K562 (cell line): ENCODE measurements around the gene TARBP1. TPM values are rescaled to one million over a fixed set of nuclear protein-coding genes. Genes with fewer than 3 reads are reported as not detected.

Experiments used
- ATF7 ChIP-seq: fragments of 450-650 bp; IDR thresholded peaks from 2 replicates; pipeline ENCODE4 v1.7.1; 2014; ENCODE audit warnings: mild to moderate bottlenecking, moderate library complexity
- BRCA1 ChIP-seq, 2 experiments: fragments of 450-650 bp in 1 of 2; sonication (generic) in 1 of 2; formaldehyde crosslinking in 1 of 2; IDR thresholded peaks; 2 replicates each; pipeline versions ENCODE4 v1.5.0 to v1.6.1; 2017 to 2020; ENCODE audit warnings: mild to moderate bottlenecking in 1 of 2, missing genetic modification reagents in 1 of 2
- CHD2 ChIP-seq: IDR thresholded peaks from 2 replicates; pipeline ENCODE4 v1.6.1; 2011; ENCODE audit warnings: low read depth, low read length
- FOXK1 ChIP-seq: sonication (generic); formaldehyde crosslinking; IDR thresholded peaks from 2 replicates; pipeline ENCODE4 v1.8.0; 2022; ENCODE audit warnings: missing genetic modification reagents, mild to moderate bottlenecking, borderline replicate concordance
- GABPA ChIP-seq: fragments of 200-800 bp; sonication (Bioruptor generic); conservative IDR thresholded peaks from 2 replicates; pipeline ENCODE4 v1.6.1; 2016; ENCODE audit warnings: low read depth, missing genetic modification characterization, missing compliant biosample characterization
- GTF3C2 ChIP-seq: IDR thresholded peaks from 3 replicates; pipeline ENCODE4 v1.6.1; 2011; ENCODE audit warnings: borderline replicate concordance, mild to moderate bottlenecking, moderate library complexity; ENCODE audit not compliant: insufficient read length; ENCODE audit errors: extremely low read depth
- HMG20B ChIP-seq: fragments of 250-450 bp; sonication (Bioruptor Pico); IDR thresholded peaks from 2 replicates; pipeline ENCODE4 v1.5.0; 2021; ENCODE audit warnings: mild to moderate bottlenecking
- PCBP2 ChIP-seq: fragments of 200-400 bp; formaldehyde crosslinking; IDR thresholded peaks from 2 replicates; pipeline ENCODE4 v1.6.1; 2018; ENCODE audit warnings: low read length, low read depth, mild to moderate bottlenecking, moderate library complexity; ENCODE audit not compliant: poor library complexity, severe bottlenecking
- PHTF2 ChIP-seq: fragments of 250-450 bp; sonication (Bioruptor Pico); IDR thresholded peaks from 2 replicates; pipeline ENCODE4 v1.5.0; 2021; ENCODE audit warnings: mild to moderate bottlenecking
- RERE ChIP-seq: sonication (generic); formaldehyde crosslinking; IDR thresholded peaks from 2 replicates; pipeline ENCODE4 v1.8.0; 2023; ENCODE audit warnings: missing genetic modification reagents, mild to moderate bottlenecking, borderline replicate concordance
- SRSF3 ChIP-seq: fragments of 200-400 bp; formaldehyde crosslinking; IDR thresholded peaks from 2 replicates; pipeline ENCODE4 v1.6.1; 2016; ENCODE audit warnings: mild to moderate bottlenecking, low read length, moderate library complexity; ENCODE audit not compliant: insufficient read depth
- STAT6 ChIP-seq: sonication (generic); formaldehyde crosslinking; IDR thresholded peaks from 2 replicates; pipeline ENCODE4 v1.8.1; 2023; ENCODE audit warnings: mild to moderate bottlenecking, missing genetic modification reagents
- ZNF354B ChIP-seq: fragments of 250-450 bp; sonication (Bioruptor Pico); IDR thresholded peaks from 2 replicates; pipeline ENCODE4 v1.4.0; 2020
- polyA plus RNA-seq, 8 experiments: library from polyadenylated mRNA; depleted of rRNA in 4 of 8; stranded (reverse) in 5 of 8; unstranded in 3 of 8; fragments of >200 nt; fragmentation: Nextera tagmentation in 2 of 8; fragmentation: Illumina TruSeq in 1 of 8; extraction: Ambion mirVana in 2 of 8; extraction: Trizol in 1 of 8; gene quantifications; 2 replicates each; pipeline versions ENCODE4 v1.2.1 to v1.2.3, GENCODE V29; 2011 to 2014; ENCODE audit warnings: inconsistent platforms in 1 of 8, missing spikeins in 1 of 8
- total RNA-seq, 7 experiments: library from RNA; depleted of rRNA in 6 of 7; stranded (reverse); fragments of >200 nt in 6 of 7; fragmentation: Illumina TruSeq in 2 of 7; extraction: Trizol in 2 of 7; gene quantifications; 2 replicates each; pipeline versions ENCODE4 v1.2.1 to v1.2.3, GENCODE V29; 2011 to 2021; ENCODE audit warnings: low replicate concordance in 1 of 7

Gene TARBP1
- total and polyA plus RNA-seq, 9 of the 15 experiments (the other 6 are each of a cell fraction or from before 2014, with no cell fraction given) = 8.8 to 48.0 (median 22.9) TPM

GRCh38 chr1:234478481-234479309, at the start of gene TARBP1 (continued):
- no peak for TF ChIP-seq RERE (CRISPR knock-in tag)
- no peak for TF ChIP-seq CHD2
- no peak for TF ChIP-seq GTF3C2
- no peak for TF ChIP-seq PHTF2
- TF ChIP-seq SRSF3 = no peak
- no peak for TF ChIP-seq PCBP2
- no peak for TF ChIP-seq ZNF354B (CRISPR knock-in tag)
- 0 out of 2 replicates have a peak, but pooled peaks have one; percentile 37 for TF ChIP-seq ATF7
- TF ChIP-seq GABPA (tag) = peak; percentile 38; the same call in 1 of the 2 replicates
- TF ChIP-seq BRCA1 (IDR thresholded peaks at IDR 0.05) = no peak
- no peak; the same call in 1 of the 2 replicates for TF ChIP-seq BRCA1 (CRISPR knock-in tag; IDR thresholded peaks at IDR 0.05)
- no peak for TF ChIP-seq FOXK1
- no peak for TF ChIP-seq STAT6 (CRISPR knock-in tag)
- TF ChIP-seq HMG20B (CRISPR knock-in tag) = no peak
